HL-60 (cell line): ENCODE data around the gene IQCH.

Source experiments
- DNase-seq, 2 experiments: peaks; one replicate each; pipeline ENCODE4 v3.0.0-alpha.2; 2010 to 2020; ENCODE audit warnings: low read depth in 1 of 2, low spot score in 1 of 2
- H3K27ac ChIP-seq: fragments of 250-450 bp; sonication (Bioruptor Pico); replicated peaks from 2 replicates; pipeline ENCODE4 v1.5.1; 2020; ENCODE audit warnings: mild to moderate bottlenecking, moderate library complexity
- H3K27me3 ChIP-seq: fragments of 250-450 bp; sonication (Bioruptor Pico); 2 replicates; pipeline ENCODE4 v1.5.1; 2021; ENCODE audit warnings: mild to moderate bottlenecking, moderate library complexity; ENCODE audit not compliant: insufficient read depth, poor library complexity, severe bottlenecking
- H3K4me3 ChIP-seq: replicated peaks from 2 replicates; pipeline ENCODE4 v1.5.1; 2011; ENCODE audit warnings: mild to moderate bottlenecking, control low read depth, low read length; ENCODE audit not compliant: insufficient read depth
- GABPA ChIP-seq: IDR thresholded peaks from 2 replicates; pipeline ENCODE4 v1.6.1; 2012; ENCODE audit warnings: low read depth
- POLR2AphosphoS5 ChIP-seq: IDR thresholded peaks from 2 replicates; pipeline ENCODE4 v1.6.1; 2012; ENCODE audit warnings: low read depth
- SPI1 ChIP-seq: IDR thresholded peaks from 2 replicates; pipeline ENCODE4 v1.6.1; 2012; ENCODE audit warnings: low read depth, mild to moderate bottlenecking, borderline replicate concordance
- TF ChIP-seq, protein P1 (sequence below): IDR thresholded peaks from 2 replicates; pipeline ENCODE4 v1.6.1; 2012; ENCODE audit warnings: low read depth; ENCODE audit not compliant: insufficient replicate concordance
- TF ChIP-seq, protein P2 (sequence below): IDR thresholded peaks from one replicate; pipeline ENCODE4 v1.5.1; 2011; ENCODE audit warnings: low read length, control low read depth, inconsistent platforms; ENCODE audit not compliant: insufficient read depth

IQCH gene

DNA sequence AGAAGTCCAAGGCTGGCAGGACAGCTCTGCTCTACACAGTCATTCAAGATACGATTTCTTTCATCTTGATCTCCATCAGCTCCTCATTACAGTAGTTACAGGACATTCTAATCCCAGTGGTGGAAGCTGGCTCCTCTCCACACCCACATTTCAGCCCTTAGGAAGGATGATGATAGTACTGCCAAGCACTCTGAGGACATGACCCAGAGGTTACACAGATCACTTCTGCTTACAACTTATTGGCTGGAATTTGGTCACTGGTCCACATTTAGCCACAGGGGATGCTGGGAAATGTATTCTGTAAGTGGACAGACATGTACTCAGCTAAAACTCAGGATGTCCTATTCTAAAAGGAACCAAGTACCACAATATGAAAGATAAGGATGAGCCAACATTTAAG lies 77.1 kb downstream of the IQCH start:
- TF ChIP-seq, protein P1, sequence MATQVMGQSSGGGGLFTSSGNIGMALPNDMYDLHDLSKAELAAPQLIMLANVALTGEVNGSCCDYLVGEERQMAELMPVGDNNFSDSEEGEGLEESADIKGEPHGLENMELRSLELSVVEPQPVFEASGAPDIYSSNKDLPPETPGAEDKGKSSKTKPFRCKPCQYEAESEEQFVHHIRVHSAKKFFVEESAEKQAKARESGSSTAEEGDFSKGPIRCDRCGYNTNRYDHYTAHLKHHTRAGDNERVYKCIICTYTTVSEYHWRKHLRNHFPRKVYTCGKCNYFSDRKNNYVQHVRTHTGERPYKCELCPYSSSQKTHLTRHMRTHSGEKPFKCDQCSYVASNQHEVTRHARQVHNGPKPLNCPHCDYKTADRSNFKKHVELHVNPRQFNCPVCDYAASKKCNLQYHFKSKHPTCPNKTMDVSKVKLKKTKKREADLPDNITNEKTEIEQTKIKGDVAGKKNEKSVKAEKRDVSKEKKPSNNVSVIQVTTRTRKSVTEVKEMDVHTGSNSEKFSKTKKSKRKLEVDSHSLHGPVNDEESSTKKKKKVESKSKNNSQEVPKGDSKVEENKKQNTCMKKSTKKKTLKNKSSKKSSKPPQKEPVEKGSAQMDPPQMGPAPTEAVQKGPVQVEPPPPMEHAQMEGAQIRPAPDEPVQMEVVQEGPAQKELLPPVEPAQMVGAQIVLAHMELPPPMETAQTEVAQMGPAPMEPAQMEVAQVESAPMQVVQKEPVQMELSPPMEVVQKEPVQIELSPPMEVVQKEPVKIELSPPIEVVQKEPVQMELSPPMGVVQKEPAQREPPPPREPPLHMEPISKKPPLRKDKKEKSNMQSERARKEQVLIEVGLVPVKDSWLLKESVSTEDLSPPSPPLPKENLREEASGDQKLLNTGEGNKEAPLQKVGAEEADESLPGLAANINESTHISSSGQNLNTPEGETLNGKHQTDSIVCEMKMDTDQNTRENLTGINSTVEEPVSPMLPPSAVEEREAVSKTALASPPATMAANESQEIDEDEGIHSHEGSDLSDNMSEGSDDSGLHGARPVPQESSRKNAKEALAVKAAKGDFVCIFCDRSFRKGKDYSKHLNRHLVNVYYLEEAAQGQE = no peak
- TF ChIP-seq POLR2AphosphoS5 (no peak), SPI1 (no peak), GABPA (no peak)
- TF ChIP-seq, protein P2, sequence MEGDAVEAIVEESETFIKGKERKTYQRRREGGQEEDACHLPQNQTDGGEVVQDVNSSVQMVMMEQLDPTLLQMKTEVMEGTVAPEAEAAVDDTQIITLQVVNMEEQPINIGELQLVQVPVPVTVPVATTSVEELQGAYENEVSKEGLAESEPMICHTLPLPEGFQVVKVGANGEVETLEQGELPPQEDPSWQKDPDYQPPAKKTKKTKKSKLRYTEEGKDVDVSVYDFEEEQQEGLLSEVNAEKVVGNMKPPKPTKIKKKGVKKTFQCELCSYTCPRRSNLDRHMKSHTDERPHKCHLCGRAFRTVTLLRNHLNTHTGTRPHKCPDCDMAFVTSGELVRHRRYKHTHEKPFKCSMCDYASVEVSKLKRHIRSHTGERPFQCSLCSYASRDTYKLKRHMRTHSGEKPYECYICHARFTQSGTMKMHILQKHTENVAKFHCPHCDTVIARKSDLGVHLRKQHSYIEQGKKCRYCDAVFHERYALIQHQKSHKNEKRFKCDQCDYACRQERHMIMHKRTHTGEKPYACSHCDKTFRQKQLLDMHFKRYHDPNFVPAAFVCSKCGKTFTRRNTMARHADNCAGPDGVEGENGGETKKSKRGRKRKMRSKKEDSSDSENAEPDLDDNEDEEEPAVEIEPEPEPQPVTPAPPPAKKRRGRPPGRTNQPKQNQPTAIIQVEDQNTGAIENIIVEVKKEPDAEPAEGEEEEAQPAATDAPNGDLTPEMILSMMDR = no peak
- no peak for DNase-seq

DNA sequence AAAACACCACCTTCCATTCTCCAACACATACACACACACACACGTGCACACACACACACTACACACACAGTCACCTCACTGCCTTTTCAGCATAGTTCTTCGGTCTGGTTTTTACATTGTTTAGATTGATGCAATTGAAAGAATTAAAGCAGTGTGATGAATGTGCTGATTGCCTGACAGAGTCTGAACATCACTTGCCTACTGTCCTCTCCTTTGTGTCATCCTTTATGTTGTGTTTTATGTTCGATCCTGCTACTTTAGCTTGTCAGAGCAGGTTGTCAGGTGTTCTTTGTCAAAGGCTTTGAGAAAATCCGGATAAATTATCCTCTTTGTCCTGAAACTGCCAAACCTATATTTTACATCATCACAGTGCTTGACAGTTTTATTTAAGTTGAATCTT lies 80.4 kb downstream of the IQCH start:
- Histone ChIP-seq H3K4me3 (no peak overlapping the region), H3K27ac (no peak overlapping the region), H3K27me3 (no peaks in the 10 kb centered on the region)
- TF ChIP-seq POLR2AphosphoS5 = no peak
- TF ChIP-seq, protein P1 = no peak
- TF ChIP-seq, protein P2 = no peak
- no peak for TF ChIP-seq GABPA
- no peak for TF ChIP-seq SPI1
- DNase-seq = no peak

More for the DNA sequence above, 77.1 kb downstream of the IQCH start:
- Histone ChIP-seq H3K27me3 (no peaks in the 10 kb centered on the region), H3K4me3 (no peak overlapping the region), H3K27ac (no peak overlapping the region)

DNA sequence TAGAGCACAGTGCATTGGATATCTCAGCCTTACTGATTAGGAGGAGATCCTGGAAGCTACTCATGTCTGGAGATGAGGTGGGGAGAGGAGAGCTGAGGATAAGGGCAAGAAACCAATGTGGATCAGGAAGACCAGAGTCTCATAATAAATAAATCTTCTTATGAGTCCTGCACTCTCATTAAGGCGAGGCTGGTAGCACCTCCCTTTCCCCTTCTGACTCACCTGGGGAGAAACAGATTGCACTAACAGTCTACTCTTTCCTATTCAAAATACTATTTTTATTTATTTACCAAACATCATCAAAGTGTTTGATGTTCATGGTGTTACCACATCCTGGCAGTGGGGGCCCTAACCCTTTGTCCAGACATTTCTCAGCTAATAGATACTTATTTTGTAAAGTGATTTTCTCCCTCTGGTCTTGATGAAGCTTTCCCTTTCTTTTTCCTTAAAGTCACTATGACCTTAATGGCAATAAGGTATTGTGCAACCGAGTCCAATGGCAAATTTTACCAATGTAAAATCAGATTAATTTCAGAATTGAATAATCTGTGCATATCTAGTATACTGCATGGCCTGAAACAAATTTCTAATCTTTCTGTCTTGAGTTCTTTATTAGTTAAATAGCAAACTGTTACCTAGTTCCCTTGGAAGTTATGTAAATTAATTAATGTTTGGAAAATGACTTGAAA lies 81.1 kb downstream of the IQCH start:
- Histone ChIP-seq H3K27ac (no peak overlapping the region), H3K27me3 (no peaks in the 10 kb centered on the region)

More for the DNA sequence above, 81.1 kb downstream of the IQCH start:
- no peak overlapping the region for H3K4me3 ChIP-seq
- TF ChIP-seq, protein P1 = no peak
- no peak for TF ChIP-seq SPI1
- DNase-seq = no peak
